Measurements from ENCODE around the gene STXBP3.

Gene STXBP3

GRCh38 chr1:108816049-108816893 lies 69.8 kb downstream of the STXBP3 start:
- peak in 1 of 3 donors; percentile 19 for DNase-seq
- Histone ChIP-seq H3K36me3 (ENCODE audit: control insufficient read depth in 4 of 4, insufficient read depth in 4 of 4, low read length in 3 of 4) (peaks cover 0 to 5% (median 4%) of the 10 kb centered on the region in 4 experiments), H3K4me3 (ENCODE audit: control insufficient read depth in 1 of 7, extremely low read depth in 1 of 7, insufficient read depth in 4 of 7, low read depth in 2 of 7, low read length in 6 of 7) (peak overlapping the region in 1 of 7 experiments; percentile 7), H3K9me3 (ENCODE audit: control extremely low read depth in 1 of 5, control insufficient read depth in 4 of 5, insufficient read depth in 2 of 5, low read depth in 1 of 5, low read length in 4 of 5) (no peaks in the 10 kb centered on the region), H3K27me3 (replicated peaks in 2 of 5; ENCODE audit: control insufficient read depth in 4 of 5, insufficient read depth in 5 of 5, low read length in 4 of 5) (no peaks in the 10 kb centered on the region), H3K4me1 (ENCODE audit: control extremely low read depth in 1 of 4, control insufficient read depth in 4 of 4, insufficient read depth in 4 of 4, low read length in 3 of 4) (peaks cover 0 to 7% (median 4%) of the 10 kb centered on the region in 4 experiments), H3K27ac (ENCODE audit: insufficient read depth in 1 of 2, low read depth in 1 of 2, low read length in 2 of 2, poor library complexity in 1 of 2, severe bottlenecking in 2 of 2) (no peak overlapping the region)
- 67% methylated on average over 10 of the region's 12 CpGs for WGBS (ENCODE audit: insufficient coverage)
- ChIA-PET CTCF (interaction anchor here (0.9 to 20.6 kb wide), 4 partner anchors 12 to 84 kb away, joined by 3 to 430 read pairs (median 8); partner anchors contain the start of gene AKNAD1), POLR2A (no interaction called here)

- POLR2A ChIA-PET = no interaction called here
- Histone ChIP-seq H3K27me3 (replicated peaks in 2 of 5; ENCODE audit: control insufficient read depth in 4 of 5, insufficient read depth in 5 of 5, low read length in 4 of 5) (no peaks in the 10 kb centered on the region), H3K27ac (ENCODE audit: insufficient read depth in 1 of 2, low read depth in 1 of 2, low read length in 2 of 2, poor library complexity in 1 of 2, severe bottlenecking in 2 of 2) (no peak overlapping the region), H3K36me3 (ENCODE audit: control insufficient read depth in 4 of 4, insufficient read depth in 4 of 4, low read length in 3 of 4) (no peaks in the 10 kb centered on the region), H3K4me3 (ENCODE audit: control insufficient read depth in 1 of 7, extremely low read depth in 1 of 7, insufficient read depth in 4 of 7, low read depth in 2 of 7, low read length in 6 of 7) (no peak overlapping the region), H3K4me1 (ENCODE audit: control extremely low read depth in 1 of 4, control insufficient read depth in 4 of 4, insufficient read depth in 4 of 4, low read length in 3 of 4) (peaks cover 0 to 7% (median 4%) of the 10 kb centered on the region in 4 experiments), H3K9me3 (ENCODE audit: control extremely low read depth in 1 of 5, control insufficient read depth in 4 of 5, insufficient read depth in 2 of 5, low read depth in 1 of 5, low read length in 4 of 5) (no peaks in the 10 kb centered on the region)
- DNase-seq = no peak
- CTCF ChIA-PET = interaction anchor here (0.9 to 20.6 kb wide), 4 partner anchors 12 to 83 kb away, joined by 3 to 430 read pairs (median 8); partner anchors contain the start of gene AKNAD1
- 90% methylated on average over 2 of the region's 8 CpGs for WGBS (ENCODE audit: insufficient coverage)
These were observed 70.5 kb downstream of the STXBP3 start for GRCh38 chr1:108817016-108817415.

- POLR2A ChIA-PET = no interaction called here
- Histone ChIP-seq H3K4me1 (ENCODE audit: control extremely low read depth in 1 of 4, control insufficient read depth in 4 of 4, insufficient read depth in 4 of 4, low read length in 3 of 4) (peaks cover 0 to 7% (median 4%) of the 10 kb centered on the region in 4 experiments), H3K27me3 (replicated peaks in 2 of 5; ENCODE audit: control insufficient read depth in 4 of 5, insufficient read depth in 5 of 5, low read length in 4 of 5) (no peaks in the 10 kb centered on the region), H3K36me3 (ENCODE audit: control insufficient read depth in 4 of 4, insufficient read depth in 4 of 4, low read length in 3 of 4) (no peaks in the 10 kb centered on the region), H3K9me3 (ENCODE audit: control extremely low read depth in 1 of 5, control insufficient read depth in 4 of 5, insufficient read depth in 2 of 5, low read depth in 1 of 5, low read length in 4 of 5) (no peaks in the 10 kb centered on the region), H3K4me3 (ENCODE audit: control insufficient read depth in 1 of 7, extremely low read depth in 1 of 7, insufficient read depth in 4 of 7, low read depth in 2 of 7, low read length in 6 of 7) (no peak overlapping the region), H3K27ac (ENCODE audit: insufficient read depth in 1 of 2, low read depth in 1 of 2, low read length in 2 of 2, poor library complexity in 1 of 2, severe bottlenecking in 2 of 2) (no peak overlapping the region)
- CTCF ChIA-PET = interaction anchor here (0.9 to 20.6 kb wide), 3 partner anchors 11 to 295 kb away, joined by 3 to 430 read pairs (median 14); a partner anchor contains a TSS
- peak; percentile 8 to 24 (median 24) for DNase-seq
These were observed 71.3 kb downstream of the STXBP3 start for GRCh38 chr1:108817811-108818210.

GRCh38 chr1:108819878-108820277 lies 73.4 kb downstream of the STXBP3 start:
- WGBS (ENCODE audit: insufficient coverage) = 74% methylated on average over 5 of the region's 5 CpGs
- Histone ChIP-seq H3K36me3 (ENCODE audit: control insufficient read depth in 4 of 4, insufficient read depth in 4 of 4, low read length in 3 of 4) (no peaks in the 10 kb centered on the region), H3K9me3 (ENCODE audit: control extremely low read depth in 1 of 5, control insufficient read depth in 4 of 5, insufficient read depth in 2 of 5, low read depth in 1 of 5, low read length in 4 of 5) (no peaks in the 10 kb centered on the region), H3K27me3 (replicated peaks in 2 of 5; ENCODE audit: control insufficient read depth in 4 of 5, insufficient read depth in 5 of 5, low read length in 4 of 5) (no peaks in the 10 kb centered on the region), H3K4me3 (ENCODE audit: control insufficient read depth in 1 of 7, extremely low read depth in 1 of 7, insufficient read depth in 4 of 7, low read depth in 2 of 7, low read length in 6 of 7) (no peak overlapping the region), H3K27ac (ENCODE audit: insufficient read depth in 1 of 2, low read depth in 1 of 2, low read length in 2 of 2, poor library complexity in 1 of 2, severe bottlenecking in 2 of 2) (no peak overlapping the region), H3K4me1 (ENCODE audit: control extremely low read depth in 1 of 4, control insufficient read depth in 4 of 4, insufficient read depth in 4 of 4, low read length in 3 of 4) (peaks cover 0 to 5% (median 2%) of the 10 kb centered on the region in 4 experiments)
- no peak for DNase-seq
- ChIA-PET CTCF (interaction anchor here (1.0 to 20.6 kb wide), 5 partner anchors 26 to 80 kb away, joined by 3 to 430 read pairs (median 3); no protein-coding TSS in a partner anchor), POLR2A (interaction anchor here (0.6 kb wide), 1 partner anchor 155 kb away, joined by 4 read pairs; no protein-coding TSS in a partner anchor)

- no peaks in the 10 kb centered on the region for H3K36me3 ChIP-seq (ENCODE audit: control insufficient read depth in 4 of 4, insufficient read depth in 4 of 4, low read length in 3 of 4)
- 81% methylated on average over 3 of the region's 3 CpGs for WGBS (ENCODE audit: insufficient coverage)
- no peaks in the 10 kb centered on the region for H3K9me3 ChIP-seq (ENCODE audit: control extremely low read depth in 1 of 5, control insufficient read depth in 4 of 5, insufficient read depth in 2 of 5, low read depth in 1 of 5, low read length in 4 of 5)
- POLR2A ChIA-PET = interaction anchor here (0.5 kb wide), 1 partner anchor 165 kb away, joined by 4 read pairs; no protein-coding TSS in a partner anchor
- no peaks in the 10 kb centered on the region for H3K27me3 ChIP-seq (replicated peaks in 2 of 5; ENCODE audit: control insufficient read depth in 4 of 5, insufficient read depth in 5 of 5, low read length in 4 of 5)
- CTCF ChIA-PET = interaction anchor here (11.1 to 20.6 kb wide), 3 partner anchors 27 to 77 kb away, joined by 102 to 430 read pairs (median 244); partner anchors contain the start of gene AKNAD1
- peaks cover 0 to 9% (median 3%) of the 10 kb centered on the region in 4 experiments for H3K4me1 ChIP-seq (ENCODE audit: control extremely low read depth in 1 of 4, control insufficient read depth in 4 of 4, insufficient read depth in 4 of 4, low read length in 3 of 4)
- no peak overlapping the region for H3K27ac ChIP-seq (ENCODE audit: insufficient read depth in 1 of 2, low read depth in 1 of 2, low read length in 2 of 2, poor library complexity in 1 of 2, severe bottlenecking in 2 of 2)
- H3K4me3 ChIP-seq (ENCODE audit: control insufficient read depth in 1 of 7, extremely low read depth in 1 of 7, insufficient read depth in 4 of 7, low read depth in 2 of 7, low read length in 6 of 7) = no peak overlapping the region
- no peak for DNase-seq
These were observed 77.2 kb downstream of the STXBP3 start for GRCh38 chr1:108823632-108824031.

GRCh38 chr1:108824051-108824450 lies 77.6 kb downstream of the STXBP3 start:
- CTCF ChIA-PET = interaction anchor here (11.1 to 20.6 kb wide), 3 partner anchors 26 to 76 kb away, joined by 102 to 430 read pairs (median 244); partner anchors contain the start of gene AKNAD1
- no peaks in the 10 kb centered on the region for H3K36me3 ChIP-seq (ENCODE audit: control insufficient read depth in 4 of 4, insufficient read depth in 4 of 4, low read length in 3 of 4)
- DNase-seq = no peak
- H3K4me1 ChIP-seq (ENCODE audit: control extremely low read depth in 1 of 4, control insufficient read depth in 4 of 4, insufficient read depth in 4 of 4, low read length in 3 of 4) = peaks cover 0 to 9% (median 3%) of the 10 kb centered on the region in 4 experiments
- no peak overlapping the region for H3K4me3 ChIP-seq (ENCODE audit: control insufficient read depth in 1 of 7, extremely low read depth in 1 of 7, insufficient read depth in 4 of 7, low read depth in 2 of 7, low read length in 6 of 7)
- no peaks in the 10 kb centered on the region for H3K27me3 ChIP-seq (replicated peaks in 2 of 5; ENCODE audit: control insufficient read depth in 4 of 5, insufficient read depth in 5 of 5, low read length in 4 of 5)
- no peaks in the 10 kb centered on the region for H3K9me3 ChIP-seq (ENCODE audit: control extremely low read depth in 1 of 5, control insufficient read depth in 4 of 5, insufficient read depth in 2 of 5, low read depth in 1 of 5, low read length in 4 of 5)
- WGBS (ENCODE audit: insufficient coverage) = 93% methylated on average over 3 of the region's 3 CpGs
- H3K27ac ChIP-seq (ENCODE audit: insufficient read depth in 1 of 2, low read depth in 1 of 2, low read length in 2 of 2, poor library complexity in 1 of 2, severe bottlenecking in 2 of 2) = no peak overlapping the region
- POLR2A ChIA-PET = interaction anchor here (0.5 kb wide), 1 partner anchor 164 kb away, joined by 4 read pairs; no protein-coding TSS in a partner anchor
